ENCODE measurements around the gene PYURF.

The PYURF gene, protein sequence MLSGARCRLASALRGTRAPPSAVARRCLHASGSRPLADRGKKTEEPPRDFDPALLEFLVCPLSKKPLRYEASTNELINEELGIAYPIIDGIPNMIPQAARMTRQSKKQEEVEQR
- 0 reads per million in 2 experiments for total RNA-seq

DNA sequence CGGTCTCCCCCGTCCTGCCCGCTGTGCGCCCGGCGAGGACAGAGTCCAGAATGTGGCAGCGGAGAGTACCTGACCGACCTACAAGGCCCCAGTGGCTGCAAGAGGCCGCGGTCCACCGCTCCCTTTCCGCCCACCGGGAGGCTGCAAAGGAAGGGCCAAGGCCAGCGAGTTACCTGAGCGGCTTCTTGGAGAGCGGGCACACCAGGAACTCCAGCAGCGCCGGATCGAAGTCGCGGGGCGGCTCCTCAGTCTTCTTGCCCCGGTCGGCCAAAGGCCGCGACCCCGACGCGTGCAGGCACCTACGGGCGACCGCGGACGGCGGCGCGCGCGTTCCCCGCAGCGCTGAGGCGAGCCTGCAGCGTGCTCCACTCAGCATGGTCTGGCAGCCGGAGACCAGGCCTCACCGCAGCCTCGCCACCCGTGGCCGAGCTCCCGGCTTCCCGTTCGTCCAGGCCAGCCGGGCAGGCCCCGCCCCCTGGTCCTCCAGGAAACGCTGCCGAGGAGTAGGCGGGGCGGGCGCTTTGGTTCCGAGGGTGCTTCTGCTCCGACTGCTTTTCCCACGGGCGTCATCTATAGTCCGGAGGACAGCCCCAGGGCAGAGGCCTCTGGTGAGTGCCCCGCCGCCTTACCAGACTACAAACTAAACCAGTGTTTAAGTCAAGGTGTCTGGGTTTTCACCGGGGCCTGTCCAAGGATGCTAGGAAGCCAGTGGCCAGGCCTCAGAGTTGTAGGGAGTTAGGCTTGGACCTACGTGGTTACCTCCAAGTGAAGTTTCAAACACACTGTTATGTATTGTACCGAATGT lies at the start of gene PYURF:
Gene PYURF (minus strand): TSS at position 452 of the 805 bp plus-strand sequence. CDS start 76 bp downstream, at position 376.
- peak; percentile 60 for DNase-seq (ENCODE audit: low read depth)

DNA sequence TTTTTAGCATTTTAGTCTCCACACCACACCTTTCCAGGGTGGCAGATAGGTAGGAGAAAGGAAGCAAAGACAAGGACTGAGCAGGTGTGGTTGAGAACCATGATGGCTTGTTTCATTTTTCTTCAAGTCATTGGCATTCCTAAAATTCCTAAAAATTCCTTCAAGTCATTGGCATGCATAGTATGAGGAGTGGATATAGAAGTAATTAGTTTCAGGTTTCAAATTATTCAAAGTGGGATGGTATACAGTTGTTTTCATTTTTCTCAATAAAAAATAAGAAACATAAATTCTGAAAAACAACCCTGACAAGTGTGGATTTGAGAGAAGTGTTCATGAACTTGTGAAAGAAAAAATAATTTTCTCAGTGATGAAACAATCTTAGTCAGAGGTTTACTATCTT lies 46.4 kb upstream of the PYURF start:
- no peak for DNase-seq (ENCODE audit: low read depth)

DNA sequence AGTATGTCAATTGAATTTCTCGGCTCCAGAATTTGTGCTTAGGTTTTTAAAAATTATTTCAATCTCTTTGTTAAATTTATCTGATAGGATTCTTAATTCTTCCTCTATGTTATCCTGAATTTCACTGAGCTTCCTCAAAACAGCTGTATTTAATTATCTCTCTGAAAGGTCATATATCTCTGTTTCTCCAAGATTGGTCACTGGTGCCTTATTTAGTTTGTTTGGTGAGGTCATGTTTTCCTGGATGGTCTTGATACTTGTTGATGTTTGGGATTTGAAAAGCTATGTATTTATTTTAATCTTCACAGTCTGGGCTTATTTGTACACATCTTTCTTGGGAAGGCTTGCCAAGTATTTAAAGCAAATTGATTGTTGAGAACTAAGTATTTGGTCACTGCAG lies 44.0 kb upstream of the PYURF start:
- DNase-seq (ENCODE audit: low read depth): no peak

DNA sequence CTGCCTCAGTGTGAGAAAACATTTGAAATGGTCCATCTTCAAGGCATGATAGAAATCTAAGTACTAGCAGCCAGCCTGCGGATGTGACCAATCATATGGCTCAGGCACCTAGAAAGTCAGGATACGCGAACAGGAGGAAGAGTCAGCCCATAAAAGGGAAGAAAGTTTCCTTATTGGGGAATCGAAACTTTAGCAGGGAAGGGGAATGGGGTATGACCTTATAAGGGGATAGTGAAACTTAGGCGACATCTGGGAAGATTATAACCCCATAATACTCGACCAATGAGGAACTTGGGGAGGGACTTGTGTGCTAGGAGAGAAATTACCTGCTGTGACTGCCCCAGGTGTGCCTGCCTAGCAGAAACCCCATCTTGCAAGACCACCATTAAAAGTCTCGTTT lies 26.2 kb upstream of the PYURF start:
- no peak for DNase-seq (ENCODE audit: low read depth)

DNA sequence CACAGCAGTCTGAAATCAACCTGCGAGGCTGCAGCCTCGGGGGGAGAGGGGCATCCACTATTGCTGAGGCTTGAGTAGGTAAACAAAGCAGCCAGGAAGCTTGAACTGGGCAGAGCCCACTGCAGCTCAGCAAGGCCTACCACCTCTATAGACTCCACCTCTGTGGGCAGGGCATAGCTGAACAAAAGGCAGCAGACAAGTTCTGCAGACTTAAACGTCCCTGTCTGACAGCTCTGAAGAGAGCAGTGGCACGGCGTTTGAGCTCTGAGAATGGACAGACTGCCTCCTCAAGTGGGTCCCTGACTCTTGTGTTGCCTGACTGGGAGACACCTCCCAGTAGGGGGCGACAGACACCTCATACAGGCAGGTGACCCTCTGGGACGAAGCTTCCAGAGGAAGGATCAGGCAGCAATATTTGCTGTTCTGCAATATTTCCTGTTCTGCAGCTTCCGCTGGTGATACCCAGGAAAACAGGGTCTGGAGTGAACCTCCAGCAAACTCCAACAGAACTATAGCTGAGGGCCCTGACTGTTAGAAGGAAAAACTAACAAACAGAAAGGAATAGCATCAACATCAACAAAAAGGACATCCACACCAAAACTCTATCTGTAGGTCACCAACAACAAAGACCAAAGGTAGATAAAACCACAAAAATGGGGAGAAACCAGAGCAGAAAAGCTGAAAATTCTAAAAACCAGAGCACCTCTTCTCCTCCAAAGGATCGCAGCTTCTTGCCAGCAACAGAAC lies 15.9 kb upstream of the PYURF start:
- peak; percentile 63 for DNase-seq (ENCODE audit: low read depth)

DNA sequence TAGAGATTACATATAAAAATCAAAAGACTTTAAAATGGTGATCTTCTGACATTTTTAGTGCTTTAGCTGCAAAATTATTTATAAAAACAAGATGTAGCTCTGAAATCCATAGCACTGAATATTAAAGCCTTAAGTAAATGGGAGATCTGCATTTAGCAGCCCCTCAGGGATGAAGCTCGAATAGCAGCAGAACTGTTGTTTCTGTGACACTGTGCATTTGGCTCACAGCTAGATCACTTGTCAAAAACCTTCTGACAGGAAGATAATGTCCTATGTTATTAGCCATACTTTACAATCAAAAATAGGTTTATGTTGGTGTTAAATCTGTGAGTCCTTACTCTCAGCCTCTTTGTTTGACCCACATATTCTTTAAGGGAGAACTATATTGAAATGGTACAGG lies 14.1 kb upstream of the PYURF start:
- no peak for DNase-seq (ENCODE audit: low read depth)

DNA sequence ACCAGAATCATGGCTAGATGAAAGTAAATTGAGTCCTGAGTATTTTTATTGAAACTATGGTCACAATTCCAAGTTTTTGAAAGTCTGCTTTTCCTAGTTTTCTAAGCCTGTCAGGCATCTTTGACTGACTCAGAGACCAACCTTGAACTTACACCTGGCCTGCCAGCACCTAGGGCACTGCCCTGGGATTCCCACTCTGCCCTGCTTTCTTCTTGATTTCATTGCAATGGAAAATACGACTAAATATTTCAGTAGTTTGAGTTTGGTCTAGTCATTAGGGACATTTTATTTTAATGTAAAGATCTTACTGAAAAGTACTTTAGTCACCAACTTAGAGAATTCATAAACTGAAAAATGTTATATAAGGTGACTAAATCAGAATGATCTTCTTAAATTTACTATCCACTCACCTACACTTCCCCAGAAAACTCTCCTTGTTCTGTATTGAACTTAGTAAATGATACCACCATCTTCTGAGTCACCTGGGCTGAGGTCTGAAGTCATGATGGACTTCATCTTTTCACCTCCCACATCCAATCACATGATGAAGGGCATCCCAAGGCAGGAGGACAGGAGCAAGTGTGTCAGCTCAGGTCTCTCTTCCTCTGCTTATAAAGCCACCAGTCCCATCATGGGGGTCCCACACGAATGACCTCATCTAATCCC lies 11.6 kb upstream of the PYURF start:
- DNase-seq (ENCODE audit: low read depth): no peak

DNA sequence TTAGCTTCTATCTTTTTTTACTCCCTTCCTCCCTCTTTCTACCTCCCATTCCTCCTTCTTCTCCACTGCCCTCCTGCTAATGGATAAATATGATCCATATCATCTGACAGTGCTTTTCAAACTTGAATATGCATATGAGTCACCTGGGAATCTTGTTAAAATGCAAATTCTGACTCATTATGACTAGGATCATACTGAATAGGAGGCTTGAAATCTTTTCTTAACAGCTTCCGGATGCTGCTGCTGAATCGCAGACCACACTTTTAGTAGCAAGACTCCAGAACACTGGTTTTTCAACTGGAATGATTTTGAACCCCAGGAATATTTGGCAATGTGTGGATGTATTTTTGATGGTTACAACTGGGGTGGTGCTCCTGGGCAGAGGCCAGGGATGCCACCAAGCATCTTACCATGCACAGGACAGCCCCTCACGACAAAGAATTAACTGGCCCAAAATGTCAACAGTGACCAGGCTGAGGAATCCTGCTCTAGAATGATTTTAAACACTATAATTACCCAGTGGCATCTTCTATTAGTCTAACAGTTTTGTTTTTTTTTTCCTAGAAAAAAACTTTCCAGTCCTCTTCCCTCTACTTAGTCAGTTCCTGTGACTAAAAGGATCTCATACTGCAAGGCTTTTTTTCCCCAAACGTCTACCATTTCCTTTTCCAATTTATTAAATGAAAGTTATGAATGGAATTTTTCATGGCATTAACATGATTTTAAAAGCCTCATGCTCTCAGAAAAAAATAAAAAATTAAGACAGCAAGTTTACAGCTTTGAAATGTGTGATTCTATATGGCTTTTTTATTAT lies 10.6 kb upstream of the PYURF start:
- DNase-seq (ENCODE audit: low read depth): no peak

DNA sequence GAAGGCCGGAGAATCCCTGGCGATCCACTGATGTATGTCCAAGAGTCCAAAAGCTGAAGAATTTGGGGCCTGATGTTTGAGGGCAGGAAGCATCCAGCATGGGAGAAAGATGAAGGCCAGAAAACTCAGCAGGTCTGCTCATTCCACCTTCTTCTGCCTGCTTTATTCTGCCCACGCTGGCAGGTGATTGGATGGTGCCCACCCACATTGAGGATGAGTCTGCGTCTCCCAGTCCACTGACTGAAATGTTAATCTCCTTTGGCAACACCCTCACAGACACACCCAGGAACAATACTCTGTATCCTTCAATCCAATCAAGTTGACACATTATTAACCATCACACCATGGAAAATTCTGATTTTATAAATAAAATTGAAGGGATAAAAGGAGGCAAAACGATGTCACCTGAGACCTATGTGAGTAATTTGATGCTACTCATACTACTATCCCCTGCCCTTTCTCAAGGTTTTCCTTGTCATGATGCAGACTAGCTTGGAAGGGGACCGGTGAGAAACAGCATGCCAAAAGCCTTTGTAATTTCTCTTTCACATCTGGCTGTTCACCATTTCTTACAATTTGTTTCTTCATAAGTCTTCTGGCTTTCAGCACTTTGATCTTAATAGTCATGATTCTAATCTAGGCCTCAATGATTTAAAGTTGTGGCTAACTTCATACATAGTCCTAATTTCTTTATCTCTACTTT lies 9.7 kb upstream of the PYURF start:
- no peak for DNase-seq (ENCODE audit: low read depth)

DNA sequence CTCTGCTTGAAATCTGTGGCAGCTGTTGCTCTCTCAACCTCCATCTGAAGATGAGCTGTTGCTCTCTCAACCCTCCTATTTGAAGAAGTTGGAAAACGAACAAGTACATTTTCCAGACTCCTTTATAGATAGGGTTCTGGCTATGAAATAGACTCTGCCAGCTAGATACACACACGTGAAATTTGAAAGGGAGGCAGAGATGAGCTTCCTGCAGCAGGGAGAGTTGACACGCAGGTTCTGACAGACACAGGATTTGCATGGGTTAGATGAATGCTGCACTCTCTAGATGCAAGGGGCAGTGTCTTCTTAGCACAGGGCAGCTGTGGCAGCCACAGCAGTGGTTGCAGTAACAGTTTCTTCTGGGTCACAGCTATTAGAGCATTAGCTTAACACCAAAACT lies 8.0 kb upstream of the PYURF start:
- DNase-seq (ENCODE audit: low read depth): no peak

DNA sequence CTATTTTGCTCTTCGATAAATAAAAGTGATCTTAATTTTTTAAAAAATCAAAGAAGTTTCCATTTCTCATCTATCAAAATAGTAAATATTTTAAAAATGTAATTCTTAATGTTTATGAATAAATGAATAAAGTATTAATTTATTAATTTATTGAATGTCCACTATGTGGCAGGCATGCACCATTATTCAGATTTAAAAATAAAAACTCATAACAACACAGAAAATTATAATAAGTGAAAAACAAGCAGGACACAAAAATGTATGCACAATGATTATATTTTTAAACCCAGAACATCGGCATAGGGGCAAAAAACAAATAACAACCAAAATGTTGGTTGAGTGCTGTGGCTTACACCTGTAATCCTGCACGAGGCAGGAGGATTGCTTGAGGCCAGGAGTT lies 5.3 kb upstream of the PYURF start:
- no peak for DNase-seq (ENCODE audit: low read depth)

DNA sequence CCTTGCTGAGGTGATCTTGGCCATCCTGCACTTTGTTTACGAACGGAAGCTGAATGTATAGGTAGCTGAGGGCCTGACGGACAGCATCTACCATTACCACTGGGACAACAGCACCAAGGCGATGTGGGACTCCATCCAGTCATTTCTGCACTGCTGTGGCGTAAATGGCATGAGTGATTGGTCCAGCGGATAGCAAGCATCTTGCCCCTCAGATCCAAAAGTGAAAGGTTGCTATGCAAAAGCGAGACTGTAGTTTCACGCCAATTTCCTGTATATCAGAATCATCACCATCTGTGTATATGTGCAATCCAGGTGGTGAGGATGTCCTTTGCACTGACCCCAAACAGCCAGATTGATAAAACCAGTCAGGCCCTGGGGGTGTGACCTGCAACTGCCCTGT lies 4.2 kb upstream of the PYURF start:
- DNase-seq (ENCODE audit: low read depth): no peak

DNA sequence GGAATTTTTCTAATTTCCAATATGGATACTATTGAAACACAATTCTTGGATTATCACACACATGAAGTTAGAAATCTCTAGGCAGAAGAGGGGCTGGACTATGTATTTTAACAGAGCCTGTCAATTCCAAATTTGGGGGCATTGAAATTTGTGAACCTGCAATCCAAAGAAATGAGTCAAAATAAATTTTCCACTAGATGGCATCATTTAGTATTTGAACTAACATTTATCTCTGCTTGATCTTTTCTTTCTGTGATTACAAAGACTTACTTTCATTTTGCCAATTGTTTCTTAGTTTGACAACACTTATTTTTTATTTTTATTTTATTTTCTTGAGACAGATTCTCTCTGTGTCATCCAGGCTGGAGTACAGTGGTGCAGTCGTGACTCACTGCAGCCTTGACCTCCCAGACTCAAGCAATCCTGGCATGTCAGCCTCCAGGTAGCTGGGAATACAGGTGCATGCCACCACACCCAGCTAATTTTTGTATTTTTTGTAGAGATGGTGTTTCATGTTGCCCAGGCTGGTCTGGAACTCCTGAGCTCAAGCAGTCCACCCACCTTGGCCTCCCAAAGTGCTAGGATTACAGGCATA lies 2.7 kb upstream of the PYURF start:
- DNase-seq (ENCODE audit: low read depth): no peak

DNA sequence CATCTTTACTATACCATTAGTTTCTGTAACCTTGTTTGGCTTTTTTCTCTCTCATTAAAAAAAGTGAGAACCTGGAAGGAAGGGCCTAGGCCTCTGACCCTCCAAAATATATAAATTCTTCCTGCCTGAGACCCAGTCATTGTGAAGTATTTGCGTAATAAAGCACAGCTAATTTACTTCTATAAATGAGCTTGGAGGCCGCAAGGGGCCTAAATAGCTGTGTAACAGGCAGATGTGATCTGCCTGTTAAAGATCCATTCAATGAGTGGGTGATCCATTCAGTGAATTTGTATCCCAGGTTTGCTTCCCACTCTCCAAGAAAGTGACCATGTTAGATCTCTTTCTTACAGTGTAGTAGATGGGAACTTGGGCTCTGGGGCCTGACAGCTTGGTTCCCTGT lies 595 bp upstream of the PYURF start:
- DNase-seq (ENCODE audit: low read depth): no peak

DNA sequence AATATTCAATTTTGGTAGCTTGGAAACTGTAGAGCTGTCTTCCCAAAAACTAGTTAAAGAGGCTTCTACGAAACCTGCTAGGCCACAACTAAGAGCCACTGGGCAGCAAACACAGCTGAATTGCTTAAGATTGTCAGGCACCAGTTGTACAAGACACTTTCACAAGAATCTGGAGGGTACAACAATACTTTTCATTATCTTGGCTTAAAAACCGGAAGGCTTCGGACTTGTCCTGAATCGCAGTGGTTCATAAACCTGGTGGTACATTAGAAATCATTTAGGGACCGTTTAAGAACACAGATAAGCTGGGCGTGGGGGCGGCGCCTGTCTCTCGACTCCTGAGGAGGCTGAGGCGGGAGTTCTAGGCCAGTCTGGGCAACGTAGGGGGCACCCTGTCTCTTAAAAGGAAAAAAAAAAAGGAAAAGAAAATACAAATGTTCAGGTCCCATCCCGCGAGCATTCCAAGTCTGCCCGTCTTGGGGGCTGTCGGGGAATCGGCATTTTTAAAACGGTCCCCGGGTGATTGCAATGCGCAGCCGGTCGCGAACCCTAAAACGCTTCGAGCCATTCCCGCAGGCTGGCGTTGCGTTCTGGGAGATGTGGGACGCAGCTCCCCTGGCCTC lies 763 bp downstream of the PYURF start:
- DNase-seq (ENCODE audit: low read depth): no peak

DNA sequence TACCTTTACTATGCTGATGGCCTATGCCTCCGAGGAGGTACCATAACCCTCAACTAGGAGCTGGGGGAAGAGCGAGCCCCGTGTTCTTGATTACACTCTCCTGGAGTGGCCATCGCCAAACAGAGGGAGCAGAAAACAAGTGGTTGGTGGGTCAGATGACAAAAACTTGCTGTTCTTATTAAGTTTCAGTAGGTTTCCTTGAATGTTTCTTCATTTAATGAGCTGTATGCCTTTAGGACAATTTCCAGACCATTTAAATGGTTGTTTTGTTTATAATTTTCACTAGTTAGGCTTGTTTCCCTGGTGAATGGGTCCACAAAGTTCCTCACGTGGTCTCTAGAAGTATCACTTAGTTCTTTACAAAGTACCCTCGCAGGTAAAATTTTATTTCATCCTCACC lies 4.7 kb downstream of the PYURF start:
- DNase-seq (ENCODE audit: low read depth): no peak

DNA sequence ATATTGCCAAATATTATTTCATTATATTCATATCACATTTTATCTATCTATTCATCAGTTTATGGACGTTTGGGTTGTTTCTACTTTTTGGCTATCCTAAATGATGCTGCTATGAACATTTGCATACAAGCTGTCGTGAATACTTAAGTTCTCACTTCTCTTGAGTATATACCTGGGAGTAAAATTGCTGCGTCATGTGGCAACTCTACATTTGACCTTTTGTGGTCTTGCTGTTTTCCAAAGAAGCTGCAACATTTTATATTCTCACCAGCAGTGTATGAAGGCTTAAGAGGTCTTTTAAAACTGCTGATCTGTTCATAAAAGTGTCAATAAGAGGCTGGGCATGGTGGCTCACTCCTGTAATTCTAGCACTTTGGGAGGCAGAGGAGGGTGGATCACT lies 5.8 kb downstream of the PYURF start:
- DNase-seq (ENCODE audit: low read depth): no peak

DNA sequence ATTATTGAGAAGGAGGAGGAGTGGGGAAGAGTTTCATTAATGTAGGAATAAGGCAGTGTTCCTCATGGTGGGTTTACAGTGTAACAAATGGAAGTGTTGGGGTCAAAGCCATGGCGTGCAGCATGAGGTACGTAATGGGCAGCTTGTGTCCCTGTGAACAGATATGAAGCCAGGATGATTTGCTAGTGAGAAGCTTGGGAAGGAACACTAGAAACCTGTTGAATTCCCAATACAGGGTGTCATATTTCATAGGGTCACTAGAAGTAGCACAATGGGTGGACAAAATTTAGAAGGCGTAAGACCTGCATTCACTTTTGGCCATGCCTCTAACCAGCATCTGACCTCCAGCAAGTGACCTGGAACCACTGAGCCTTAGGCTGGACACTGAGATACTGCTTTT lies 6.8 kb downstream of the PYURF start:
- no peak for DNase-seq (ENCODE audit: low read depth)

DNA sequence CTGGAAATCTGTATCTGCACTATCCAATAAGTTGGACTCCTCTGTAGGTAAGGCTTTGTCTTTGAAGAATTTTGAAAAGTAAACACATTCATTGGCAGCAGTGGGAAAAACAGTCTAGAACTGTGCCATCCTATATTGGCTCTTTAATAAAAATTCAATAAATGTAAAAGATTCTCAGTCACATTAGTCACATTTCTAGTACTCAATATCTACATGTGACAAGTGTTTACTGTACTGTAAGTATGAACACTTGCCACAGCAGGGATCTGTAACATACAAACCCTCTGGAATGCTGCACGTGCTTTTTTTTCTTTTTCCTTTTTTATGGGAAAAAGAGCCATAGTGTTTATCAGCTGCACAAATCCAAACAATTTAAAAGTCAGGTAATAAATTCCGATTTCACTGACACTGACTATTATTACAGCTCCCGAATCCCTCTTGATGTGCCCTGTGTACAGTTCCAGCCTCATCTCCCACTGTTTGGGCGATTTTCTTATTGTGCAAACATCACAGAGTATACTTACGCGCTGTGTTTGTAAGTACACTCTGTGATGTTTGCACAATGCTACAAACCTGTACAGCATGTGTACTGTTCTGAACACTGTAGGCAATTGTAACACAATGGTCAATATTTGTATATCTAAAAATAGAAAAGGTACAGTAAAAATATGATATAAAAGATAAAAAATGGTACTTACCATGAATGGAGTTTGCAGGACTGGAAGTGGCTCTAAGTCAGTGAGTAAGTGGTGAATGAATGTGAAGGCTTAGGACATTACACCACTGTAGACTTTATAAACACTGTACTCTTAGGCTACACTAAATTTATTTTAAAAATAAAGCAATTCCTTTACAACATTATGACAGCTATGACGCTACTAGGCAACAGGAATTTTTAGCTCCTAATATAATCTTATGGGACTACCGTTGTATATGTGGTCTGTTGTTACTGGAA lies 8.7 kb downstream of the PYURF start:
- no peak for DNase-seq (ENCODE audit: low read depth)

Data from T follicular helper cell (primary cell).